Fibroblast of lung (primary cell): ENCODE data around the gene ADAMTS9.

ENCODE experiments used
- EZH2 ChIP-seq: IDR thresholded peaks from 2 replicates; pipeline ENCODE4 v1.5.1; 2012; ENCODE audit warnings: low read length, control low read depth, mild to moderate bottlenecking; ENCODE audit errors: missing control alignments
- TF ChIP-seq, protein P1 (sequence below), 2 donors: IDR thresholded peaks in 1 of 2; conservative IDR thresholded peaks in 1 of 2; 1 replicate in 1 of 2; 2 replicates in 1 of 2; pipeline ENCODE4 v1.5.1; 2011 to 2012; ENCODE audit warnings: low read length in 2 of 2, control low read depth in 1 of 2, inconsistent platforms in 1 of 2, low read depth in 1 of 2, mild to moderate bottlenecking in 1 of 2

- TF ChIP-seq EZH2, result no peak
- TF ChIP-seq, protein P1, sequence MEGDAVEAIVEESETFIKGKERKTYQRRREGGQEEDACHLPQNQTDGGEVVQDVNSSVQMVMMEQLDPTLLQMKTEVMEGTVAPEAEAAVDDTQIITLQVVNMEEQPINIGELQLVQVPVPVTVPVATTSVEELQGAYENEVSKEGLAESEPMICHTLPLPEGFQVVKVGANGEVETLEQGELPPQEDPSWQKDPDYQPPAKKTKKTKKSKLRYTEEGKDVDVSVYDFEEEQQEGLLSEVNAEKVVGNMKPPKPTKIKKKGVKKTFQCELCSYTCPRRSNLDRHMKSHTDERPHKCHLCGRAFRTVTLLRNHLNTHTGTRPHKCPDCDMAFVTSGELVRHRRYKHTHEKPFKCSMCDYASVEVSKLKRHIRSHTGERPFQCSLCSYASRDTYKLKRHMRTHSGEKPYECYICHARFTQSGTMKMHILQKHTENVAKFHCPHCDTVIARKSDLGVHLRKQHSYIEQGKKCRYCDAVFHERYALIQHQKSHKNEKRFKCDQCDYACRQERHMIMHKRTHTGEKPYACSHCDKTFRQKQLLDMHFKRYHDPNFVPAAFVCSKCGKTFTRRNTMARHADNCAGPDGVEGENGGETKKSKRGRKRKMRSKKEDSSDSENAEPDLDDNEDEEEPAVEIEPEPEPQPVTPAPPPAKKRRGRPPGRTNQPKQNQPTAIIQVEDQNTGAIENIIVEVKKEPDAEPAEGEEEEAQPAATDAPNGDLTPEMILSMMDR (conservative IDR thresholded peaks at IDR 0.05 in 1 of 2, IDR thresholded peaks at IDR 0.05 in 1 of 2; ENCODE audit: low read depth in 1 of 2, low read length in 2 of 2), result no peak
Measured at GRCh38 chr3:64541803-64542202, 146.0 kb downstream of the ADAMTS9 start.
